Astrocyte (in vitro differentiated cells and primary cell): Measurements from ENCODE around the gene ANTXR1.

Experiments
- EZH2 ChIP-seq: IDR thresholded peaks from 2 replicates; pipeline ENCODE4 v1.6.1; 2012; ENCODE audit warnings: mild to moderate bottlenecking, low read length, inconsistent platforms; ENCODE audit not compliant: insufficient read depth
- TF ChIP-seq, protein P1 (sequence below): IDR thresholded peaks from 2 replicates; pipeline ENCODE4 v1.5.1; 2011; ENCODE audit warnings: low read depth, mild to moderate bottlenecking, inconsistent platforms, low read length, moderate library complexity; ENCODE audit not compliant: insufficient read depth

- TF ChIP-seq, protein P1, sequence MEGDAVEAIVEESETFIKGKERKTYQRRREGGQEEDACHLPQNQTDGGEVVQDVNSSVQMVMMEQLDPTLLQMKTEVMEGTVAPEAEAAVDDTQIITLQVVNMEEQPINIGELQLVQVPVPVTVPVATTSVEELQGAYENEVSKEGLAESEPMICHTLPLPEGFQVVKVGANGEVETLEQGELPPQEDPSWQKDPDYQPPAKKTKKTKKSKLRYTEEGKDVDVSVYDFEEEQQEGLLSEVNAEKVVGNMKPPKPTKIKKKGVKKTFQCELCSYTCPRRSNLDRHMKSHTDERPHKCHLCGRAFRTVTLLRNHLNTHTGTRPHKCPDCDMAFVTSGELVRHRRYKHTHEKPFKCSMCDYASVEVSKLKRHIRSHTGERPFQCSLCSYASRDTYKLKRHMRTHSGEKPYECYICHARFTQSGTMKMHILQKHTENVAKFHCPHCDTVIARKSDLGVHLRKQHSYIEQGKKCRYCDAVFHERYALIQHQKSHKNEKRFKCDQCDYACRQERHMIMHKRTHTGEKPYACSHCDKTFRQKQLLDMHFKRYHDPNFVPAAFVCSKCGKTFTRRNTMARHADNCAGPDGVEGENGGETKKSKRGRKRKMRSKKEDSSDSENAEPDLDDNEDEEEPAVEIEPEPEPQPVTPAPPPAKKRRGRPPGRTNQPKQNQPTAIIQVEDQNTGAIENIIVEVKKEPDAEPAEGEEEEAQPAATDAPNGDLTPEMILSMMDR: no peak
- TF ChIP-seq EZH2: no peak
Measured at GRCh38 chr2:69202327-69202726, 189.3 kb downstream of the ANTXR1 start.
